Measurements from ENCODE around the gene FNBP1.

DNA sequence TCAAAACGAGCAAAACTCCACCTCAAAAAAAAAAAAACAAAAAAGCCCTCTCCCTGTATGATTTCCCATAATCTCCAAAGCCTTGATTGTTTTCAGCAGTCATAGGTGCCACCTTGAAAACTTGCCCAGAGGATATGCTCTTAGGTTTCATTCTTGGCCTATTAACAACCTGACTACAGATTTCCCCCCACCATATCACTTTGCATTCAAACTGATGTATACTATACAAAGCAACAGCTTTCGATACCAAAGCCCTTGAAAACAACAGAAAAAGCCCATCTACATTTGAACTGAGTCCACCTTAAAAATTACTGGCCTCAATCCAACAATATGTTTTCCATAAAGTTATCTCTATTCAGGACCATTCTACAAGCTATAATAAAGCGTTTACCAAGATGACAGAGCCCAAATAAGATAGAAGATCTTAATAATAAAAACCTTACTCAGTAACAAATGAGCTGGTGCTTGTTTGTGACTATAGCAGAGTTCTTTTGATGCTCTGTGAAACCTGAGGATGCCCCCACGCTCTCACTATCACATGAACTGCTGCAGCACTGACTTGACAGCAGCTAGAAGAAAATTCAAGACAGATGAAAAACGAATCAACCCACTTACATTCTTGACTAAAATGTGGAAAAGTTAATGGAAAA lies 44.4 kb downstream of the FNBP1 start:
- TF ChIP-seq CTCF (IDR thresholded peaks at IDR 0.05) (no peak), POLR2A (IDR thresholded peaks at IDR 0.05) (no peak), POLR2AphosphoS5 (IDR thresholded peaks at IDR 0.05; ENCODE audit: insufficient read depth in 1 of 2, low read depth in 1 of 2) (no peak)

Measured in vagina (tissue), 2 donors.